Germinal center (tissue), 1 donor: Measurements from ENCODE around the gene COPZ1.
A peak's percentile ranks its signal among the peaks of the same experiment; 100 is the strongest.
"Not testable (repeated sequence)": the region's sequence is repeated elsewhere in the genome, so short reads cannot be mapped to it uniquely, and the experiment has no call there.

Source experiments
- DNase-seq: peaks from one replicate; pipeline ENCODE4 v3.0.0; 2012; ENCODE audit warnings: mixed read lengths, low spot score

The COPZ1 gene, protein sequence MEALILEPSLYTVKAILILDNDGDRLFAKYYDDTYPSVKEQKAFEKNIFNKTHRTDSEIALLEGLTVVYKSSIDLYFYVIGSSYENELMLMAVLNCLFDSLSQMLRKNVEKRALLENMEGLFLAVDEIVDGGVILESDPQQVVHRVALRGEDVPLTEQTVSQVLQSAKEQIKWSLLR

DNA sequence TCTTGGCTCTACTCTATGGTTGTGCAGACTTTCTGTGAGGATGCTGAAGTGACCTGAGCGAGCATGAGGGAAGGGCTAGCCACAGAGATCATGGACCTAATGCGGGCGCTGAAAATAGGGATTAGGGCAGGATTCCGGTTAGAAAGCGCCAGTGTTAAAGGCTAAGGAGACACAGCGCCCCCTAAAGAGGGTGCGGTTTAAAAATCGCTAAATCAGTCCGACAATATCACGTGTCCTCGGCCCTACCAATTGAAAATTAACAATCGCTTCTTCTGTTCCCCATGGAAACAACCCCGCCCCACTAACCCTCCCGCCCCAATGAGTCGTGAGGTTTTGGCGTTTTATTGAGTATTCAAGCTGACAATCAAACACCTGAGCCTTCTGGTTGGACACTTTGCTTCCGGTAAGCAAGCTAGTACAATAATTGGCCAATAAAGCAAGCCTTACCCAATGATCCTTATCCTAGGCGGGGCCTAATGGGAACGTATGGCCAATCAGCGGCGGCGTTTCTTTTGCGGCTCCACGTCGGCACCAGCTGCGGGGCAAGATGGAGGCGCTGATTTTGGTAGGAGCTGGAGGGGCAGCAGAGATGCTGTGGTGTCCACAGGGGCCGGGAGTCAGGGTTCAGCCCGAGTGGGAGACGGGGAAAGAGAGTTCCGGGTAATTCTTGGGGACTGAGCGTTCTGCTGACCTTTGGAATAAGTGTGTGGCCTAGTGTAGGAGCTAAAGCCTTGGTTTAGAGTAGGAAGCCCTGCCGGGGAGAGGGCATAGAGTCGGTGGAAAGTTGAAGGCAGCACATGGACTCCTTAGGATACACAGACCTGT lies at the start of gene COPZ1:
COPZ1 (plus strand) TSS at position 515 of the 825 bp plus-strand sequence; CDS start at position 548, 33 bp downstream.
- DNase-seq, result peak; percentile 99

DNA sequence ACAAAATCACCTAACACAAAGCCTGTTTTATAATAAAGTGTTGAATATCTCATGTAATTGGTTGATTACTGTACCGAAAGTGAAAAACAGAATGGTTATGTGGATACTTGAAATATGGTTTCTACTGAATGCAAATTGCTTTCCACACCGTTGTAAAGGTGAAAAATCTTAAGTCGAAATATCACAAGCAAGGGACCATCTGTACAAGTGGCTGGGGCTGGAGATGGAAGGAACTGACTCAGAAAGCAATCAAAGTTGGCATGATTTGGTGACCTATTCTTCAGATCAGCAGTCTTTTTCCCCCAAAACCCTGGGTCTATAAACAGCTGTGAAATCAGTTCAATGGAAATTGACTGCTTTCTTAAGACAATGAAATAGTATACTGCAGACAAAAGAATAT lies 48.6 kb upstream of the COPZ1 start:
- no peak for DNase-seq

DNA sequence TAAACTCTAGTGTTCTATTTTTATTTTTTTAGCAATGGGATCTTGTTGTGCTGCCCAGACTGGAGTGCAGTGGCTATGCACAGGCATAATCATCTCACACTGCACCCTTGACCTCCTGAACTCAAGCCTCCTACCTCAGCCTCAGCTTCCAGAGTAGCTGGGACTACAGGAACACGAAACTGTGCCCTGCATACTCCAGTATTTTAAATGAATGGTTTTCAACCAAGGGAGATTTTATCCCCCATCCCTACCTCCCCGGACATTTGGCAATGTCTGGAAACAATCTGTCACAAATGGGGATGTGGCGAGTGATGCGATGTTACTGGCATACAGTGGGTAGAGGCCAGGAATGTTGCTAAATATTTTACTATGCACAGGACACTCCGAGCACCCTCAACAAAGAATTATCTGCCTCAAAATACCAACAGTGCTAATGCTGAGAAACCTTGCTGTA lies 47.1 kb upstream of the COPZ1 start:
- DNase-seq, result no peak

DNA sequence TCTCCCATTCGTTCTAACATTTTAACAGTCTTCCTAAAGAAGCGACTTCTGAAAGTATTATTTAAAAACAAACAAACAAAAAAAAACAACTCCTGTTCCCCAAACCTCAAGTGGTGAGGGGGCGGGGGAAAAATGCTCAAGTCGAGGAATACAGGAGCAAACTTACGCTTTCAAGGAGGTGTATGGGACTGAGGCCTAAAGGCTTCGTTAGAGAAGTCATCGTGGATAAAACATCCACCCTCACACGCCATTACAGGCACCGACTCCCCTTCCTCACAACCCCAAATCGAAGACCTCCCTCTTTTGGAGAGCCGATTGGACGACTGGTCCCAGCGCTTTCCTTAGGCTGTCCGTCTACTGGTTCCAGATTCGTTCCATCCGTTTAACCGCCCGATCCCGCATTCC lies 45.7 kb upstream of the COPZ1 start:
- no peak for DNase-seq

DNA sequence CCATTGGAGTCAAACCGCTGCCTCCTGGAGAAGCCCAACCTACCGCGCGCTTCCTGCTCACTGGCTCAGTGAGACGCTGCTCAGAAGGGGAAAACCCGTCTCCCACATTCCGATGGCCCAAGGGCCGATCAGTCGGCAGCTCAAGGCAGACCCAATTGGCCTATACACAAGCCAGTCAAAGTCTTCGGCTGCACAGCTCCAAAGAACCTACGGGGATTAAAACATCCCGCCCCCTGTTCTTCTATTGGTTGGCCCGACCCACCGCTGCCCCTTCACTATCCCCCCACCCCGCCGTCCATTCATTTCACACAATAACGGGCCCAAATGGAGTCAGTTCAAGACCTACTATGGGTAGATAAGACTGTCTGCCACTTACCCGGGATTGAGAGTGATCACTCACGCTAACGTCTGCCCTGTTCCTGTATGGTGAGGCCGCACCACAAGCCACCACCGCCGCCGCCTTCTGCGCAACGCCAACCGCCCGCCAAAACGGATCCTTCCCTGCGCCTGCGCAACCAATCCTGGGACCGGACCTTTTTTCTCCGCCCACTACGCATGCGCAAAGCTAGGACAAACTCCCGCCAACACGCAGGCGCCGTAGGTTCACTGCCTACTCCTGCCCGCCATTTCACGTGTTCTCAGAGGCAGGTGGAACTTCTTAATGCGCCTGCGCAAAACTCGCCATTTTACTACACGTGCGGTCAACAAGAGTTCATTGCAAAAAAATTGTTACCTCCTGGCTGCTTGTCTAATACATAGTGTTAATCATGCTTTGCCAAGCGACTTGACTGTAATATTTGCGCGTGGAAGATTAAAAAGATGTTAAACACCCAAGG lies 45.1 kb upstream of the COPZ1 start, which contains the start of gene CBX5:
CBX5 (minus strand) TSS at position 491 of the 836 bp plus-strand sequence. CDS start 22,472 bp downstream, outside the sequence.
- DNase-seq, result peak; percentile 99

DNA sequence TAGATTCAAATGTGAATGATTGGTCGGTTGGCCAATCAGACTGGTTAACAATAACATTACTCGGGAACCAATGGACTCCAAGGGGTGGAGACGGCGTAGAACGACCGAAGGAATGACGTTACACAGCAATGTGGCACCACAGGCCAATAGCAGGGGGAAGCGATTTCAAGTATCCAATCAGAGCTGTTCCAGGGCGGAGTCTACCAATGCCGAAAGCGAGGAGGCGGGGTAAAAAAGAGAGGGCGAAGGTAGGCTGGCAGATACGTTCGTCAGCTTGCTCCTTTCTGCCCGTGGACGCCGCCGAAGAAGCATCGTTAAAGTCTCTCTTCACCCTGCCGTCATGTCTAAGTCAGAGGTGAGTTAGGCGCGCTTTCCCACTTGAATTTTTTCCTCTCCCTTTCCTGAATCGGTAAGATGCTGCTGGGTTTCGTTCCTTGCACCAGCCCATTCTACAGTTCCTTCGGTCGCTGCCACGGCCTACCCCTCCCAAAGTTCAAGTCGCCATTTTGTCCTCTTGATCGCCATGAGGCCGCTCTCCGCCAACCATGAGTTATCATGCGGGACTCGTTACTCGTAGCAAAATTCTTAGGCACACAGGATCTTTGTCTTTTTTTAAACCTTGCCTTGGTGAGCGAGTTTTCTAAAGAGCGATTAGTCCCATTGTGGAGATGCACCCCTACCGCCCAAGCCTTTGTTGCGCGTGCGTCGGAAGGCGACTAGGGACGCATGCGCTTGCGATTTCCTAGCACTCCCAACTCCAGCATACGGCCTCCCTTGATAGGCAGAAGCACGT lies 44.3 kb upstream of the COPZ1 start, which contains the start of gene HNRNPA1:
HNRNPA1 (plus strand) TSS at position 259 of the 793 bp plus-strand sequence; CDS start at position 341, 82 bp downstream.
- peak; percentile 97 for DNase-seq

DNA sequence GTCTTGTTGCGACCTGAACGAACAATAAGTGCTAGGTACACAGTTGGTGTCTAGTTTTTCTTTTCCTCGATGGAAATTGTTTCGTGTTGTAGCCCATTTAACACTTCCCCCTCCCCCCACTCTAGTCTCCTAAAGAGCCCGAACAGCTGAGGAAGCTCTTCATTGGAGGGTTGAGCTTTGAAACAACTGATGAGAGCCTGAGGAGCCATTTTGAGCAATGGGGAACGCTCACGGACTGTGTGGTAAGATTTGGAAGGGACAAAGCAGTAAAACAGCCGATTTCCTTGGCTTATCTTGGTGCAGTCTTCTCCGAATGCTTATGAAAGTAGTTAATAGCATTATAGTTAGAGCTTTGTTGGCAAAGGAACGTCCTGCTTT lies 43.7 kb upstream of the COPZ1 start:
- not testable (repeated sequence) for DNase-seq

DNA sequence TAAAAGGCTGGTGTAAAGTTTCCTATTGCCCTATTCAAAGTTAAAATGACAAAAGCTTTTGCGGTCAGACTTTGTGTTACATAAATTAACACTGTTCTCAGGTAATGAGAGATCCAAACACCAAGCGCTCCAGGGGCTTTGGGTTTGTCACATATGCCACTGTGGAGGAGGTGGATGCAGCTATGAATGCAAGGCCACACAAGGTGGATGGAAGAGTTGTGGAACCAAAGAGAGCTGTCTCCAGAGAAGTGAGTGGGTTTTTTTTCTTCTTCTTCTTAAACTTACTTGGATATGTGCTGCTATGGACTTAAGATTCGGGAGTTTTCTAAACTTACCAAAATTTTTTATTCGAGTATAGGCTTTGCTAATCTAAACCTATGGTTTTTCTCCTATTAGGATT lies 43.2 kb upstream of the COPZ1 start:
- DNase-seq, result not testable (repeated sequence)

DNA sequence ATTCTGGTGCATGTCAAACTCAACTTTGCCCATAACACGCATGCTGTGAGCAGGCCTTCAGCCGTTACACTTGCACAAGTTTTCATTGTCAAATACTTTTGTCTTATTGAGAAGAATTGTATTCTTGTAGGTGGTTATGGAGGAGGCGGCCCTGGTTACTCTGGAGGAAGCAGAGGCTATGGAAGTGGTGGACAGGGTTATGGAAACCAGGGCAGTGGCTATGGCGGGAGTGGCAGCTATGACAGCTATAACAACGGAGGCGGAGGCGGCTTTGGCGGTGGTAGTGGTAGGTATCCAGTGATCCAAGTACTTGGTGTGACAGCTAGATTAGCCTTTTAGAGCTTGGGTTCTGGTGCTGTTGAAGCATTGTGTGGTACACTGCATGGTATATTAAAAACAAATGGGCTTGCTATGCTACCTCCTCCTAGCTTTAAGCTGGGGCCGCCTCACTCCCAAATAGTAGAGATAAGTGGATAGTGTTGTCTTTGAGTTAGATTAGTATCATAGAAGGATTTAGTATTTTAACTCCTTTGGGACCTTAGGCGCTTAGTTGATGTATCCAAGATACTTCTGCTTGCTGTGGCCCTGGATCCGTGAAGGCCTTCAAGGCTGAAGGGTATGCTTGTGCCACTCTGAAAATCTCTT lies 41.9 kb upstream of the COPZ1 start:
- no peak for DNase-seq

DNA sequence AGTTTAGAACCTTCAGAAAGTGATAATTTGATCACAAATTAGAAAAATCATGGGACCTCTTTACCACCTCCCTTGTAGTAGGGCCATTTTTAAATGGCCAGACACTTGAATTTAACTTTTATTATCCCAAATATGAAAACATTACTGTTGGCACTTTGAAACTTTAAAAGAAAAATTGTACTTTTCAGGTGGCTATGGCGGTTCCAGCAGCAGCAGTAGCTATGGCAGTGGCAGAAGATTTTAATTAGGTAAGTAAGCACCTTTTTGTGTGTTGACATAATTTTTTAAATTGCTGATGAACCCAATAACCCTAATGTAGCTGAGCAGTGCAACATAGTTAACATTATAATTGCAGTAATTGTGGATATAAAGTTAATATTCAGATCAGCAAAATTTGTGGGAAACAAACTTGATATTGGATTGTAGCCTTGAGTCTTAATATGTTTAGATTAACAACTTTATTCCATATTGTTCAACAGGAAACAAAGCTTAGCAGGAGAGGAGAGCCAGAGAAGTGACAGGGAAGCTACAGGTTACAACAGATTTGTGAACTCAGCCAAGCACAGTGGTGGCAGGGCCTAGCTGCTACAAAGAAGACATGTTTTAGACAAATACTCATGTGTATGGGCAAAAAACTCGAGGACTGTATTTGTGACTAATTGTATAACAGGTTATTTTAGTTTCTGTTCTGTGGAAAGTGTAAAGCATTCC lies 40.7 kb upstream of the COPZ1 start:
- DNase-seq, result not testable (repeated sequence)

DNA sequence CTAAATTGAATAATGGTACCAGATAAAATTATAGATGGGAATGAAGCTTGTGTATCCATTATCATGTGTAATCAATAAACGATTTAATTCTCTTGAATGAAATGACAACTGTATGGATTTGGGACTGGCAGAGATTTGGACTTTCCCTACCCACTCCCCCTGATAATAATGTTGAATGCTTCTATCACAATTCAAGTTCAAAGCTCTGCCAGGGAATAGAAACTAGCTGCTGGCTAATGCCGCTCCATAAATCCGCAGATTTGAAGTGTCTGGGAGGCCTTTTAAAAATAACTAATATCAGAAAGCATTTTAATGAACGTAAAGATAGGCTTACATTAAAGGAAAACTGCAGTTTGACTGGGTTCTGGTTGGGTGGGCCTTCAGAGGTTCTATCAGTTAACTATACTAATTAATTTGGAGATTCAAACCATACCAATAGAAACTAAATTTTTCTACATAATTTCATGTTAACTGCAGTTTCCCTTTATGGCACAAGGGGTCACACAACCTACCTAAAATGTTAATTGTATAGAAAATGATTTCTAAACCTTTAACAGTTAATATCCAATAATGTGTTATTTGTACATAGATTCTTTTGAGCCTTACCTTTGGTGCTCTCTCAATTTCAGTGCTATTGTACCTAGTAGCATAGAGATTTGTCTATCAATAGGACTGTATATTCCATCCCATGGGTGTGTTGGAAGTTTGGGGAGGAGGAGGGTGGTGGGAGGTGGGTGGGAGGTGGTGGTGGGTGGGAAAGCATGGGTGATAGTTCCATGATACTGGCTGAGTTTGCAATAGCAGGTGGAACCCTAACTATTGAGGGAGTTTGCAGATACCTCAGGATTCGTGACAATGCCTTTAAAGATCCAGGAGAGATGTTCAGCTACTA lies 39.5 kb upstream of the COPZ1 start:
- DNase-seq, result no peak

DNA sequence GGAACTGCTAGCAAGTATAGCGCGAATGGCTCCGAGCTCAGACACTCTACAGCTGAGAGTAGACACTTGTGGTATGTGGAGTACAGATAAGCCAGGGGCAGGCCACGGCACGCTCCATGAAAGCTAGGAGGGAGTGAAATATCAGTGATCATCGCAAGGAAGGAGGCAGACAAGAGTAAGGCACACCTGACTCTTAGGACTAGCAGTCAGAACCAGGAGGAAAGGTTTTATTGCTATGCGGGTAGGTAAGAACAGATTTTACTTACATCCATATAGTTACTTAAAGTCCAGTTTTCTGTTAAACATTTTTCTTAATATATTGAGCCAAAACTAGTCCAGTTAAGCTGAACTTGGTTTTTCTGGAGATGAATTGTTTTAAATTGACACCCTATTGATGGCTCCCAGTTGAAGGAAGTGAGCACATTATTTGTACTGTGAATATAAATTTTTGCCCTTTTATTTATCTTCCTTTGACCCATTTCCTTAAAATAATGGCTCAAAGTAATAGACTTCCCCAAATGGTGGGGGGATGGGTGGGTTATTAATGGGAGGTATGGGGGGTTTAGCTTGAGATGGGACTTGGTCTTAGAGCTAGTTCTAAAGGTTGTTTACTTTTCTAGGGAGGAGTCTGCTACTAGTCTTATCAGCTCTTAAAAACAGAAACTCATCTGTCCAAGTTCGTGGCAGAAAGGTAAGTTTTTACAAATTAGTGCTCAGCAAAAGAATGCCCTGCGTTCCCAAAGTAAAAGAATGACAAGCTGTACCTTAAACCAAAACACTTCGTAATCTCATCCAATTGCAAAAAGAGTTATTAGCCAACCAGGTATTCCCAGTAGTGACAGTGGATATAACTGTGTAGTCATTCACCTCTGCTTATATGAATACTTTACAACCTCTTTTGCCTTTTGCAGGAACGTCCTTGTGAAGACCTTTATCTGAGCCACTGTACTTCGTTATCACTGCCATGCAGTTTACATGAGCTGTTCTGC lies 38.6 kb upstream of the COPZ1 start:
- DNase-seq, result no peak

DNA sequence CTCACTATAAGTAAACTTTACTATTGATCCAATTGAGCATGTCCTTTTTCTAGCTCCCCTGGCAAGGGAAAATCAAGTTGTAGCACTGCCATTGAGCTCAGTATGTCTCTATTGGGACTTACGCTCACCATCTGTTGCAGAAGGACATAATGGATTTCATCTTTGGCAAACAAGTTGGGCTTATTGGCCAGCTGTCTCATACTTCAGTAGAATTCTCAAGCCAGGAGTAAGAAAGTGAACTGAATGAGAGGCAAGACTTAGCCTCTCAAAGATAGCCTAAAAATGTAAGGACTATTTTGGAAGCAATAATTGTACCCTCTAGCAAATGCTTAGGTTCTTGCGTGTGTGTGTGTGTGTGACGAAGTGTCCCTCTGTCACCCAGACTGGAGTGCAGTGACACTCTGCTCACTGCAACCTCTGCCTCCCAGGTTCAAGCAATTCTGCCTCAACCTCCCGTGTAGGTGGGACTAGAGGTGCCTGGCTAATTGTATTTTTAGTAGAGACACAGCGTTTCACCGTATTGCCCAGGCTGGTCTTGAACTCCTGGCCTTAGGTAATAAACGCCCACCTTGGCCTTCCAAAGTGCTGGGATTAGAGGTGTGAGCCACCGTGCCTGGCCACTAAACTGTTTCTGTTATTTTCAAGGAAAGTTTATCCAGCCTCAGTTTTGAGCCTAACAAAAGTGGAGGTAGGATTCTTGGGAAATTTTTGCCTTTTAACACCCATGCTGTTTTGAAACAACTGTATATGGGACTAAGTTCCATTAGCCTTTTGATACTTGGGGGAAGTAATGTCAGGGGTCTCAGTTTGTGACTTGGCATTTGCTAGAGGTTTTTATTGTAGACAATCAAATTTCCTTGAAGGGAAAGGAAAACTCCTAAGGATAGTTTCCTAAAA lies 37.4 kb upstream of the COPZ1 start:
- DNase-seq, result no peak

DNA sequence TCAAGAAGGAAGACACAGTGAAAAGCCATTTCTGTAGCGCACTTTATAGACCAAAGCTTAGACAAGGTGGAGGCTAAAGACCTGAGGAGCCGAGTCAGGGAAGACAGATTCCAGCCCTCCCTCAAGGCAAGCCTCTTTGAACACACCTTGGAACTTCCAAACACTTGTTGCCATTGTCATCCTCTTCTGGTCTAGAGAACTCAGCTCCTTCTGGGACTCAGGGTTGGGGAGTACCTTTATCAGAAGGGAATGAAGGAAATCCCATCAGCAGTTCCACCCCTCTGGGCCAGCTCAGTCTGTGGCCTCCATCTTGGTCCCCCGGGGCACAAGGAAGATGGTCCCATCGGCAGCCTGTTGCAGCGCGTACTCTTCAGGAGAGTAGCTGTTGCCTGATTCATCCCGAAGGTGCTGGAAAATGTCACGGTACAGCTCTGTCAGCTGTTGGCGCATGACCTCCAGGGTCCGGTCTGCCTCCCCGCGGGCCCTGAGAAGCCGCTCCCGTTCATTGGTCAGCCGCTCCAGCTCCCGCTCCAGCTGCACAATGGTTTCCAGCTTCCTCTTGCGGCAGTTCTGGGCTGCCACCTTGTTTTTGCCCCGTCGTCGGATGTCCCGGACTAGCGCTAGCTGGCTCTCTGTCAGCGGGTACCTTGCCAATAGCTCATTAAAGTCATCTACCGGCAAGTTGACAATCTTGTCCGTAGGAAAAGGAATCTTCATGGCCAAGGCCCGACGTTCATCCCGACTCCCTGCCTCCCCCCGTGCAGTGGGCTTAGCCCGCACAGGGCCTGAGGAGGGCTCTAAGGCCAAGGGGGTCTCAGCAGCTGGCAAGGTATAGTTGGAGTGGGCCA lies 32.6 kb upstream of the COPZ1 start:
- DNase-seq, result no peak

DNA sequence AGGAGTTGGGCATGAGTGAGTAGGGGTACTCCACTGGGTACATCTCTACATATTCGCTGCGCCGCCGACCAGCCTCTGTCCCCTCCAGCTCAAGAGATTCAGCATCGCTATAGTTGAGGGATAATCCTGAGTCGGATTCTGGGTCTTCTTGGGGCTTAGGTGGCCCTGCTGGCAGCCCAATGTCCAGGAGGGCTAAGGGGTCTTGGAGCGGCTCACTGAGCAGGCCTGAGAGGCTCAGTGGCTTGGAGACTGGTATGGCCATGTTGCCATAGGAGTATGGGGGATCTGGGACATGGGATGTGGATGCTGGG lies 32.0 kb upstream of the COPZ1 start:
- no peak for DNase-seq
